NCI-H510A treated with DMSO at 0.1 percent for 48 hours (cell line): Measurements from ENCODE around the gene CFAP45.

Source experiments
- DNase-seq: peaks from one replicate; lab custom pipeline; 2025; lab: John Stamatoyannopoulos, UW

Gene CFAP45

GRCh38 chr1:159877695-159878444 is 22.1 kb downstream of the CFAP45 start:
- no peak for DNase-seq

GRCh38 chr1:159873530-159874143 is 26.3 kb downstream of the CFAP45 start:
- DNase-seq = no peak

- DNase-seq = no peak
These were observed 27.1 kb downstream of the CFAP45 start for GRCh38 chr1:159872891-159873290.

- DNase-seq = no peak
These were observed 29.3 kb downstream of the CFAP45 start for GRCh38 chr1:159870704-159871103.

- peak; percentile 44 for DNase-seq
These were observed 30.4 kb downstream of the CFAP45 start for GRCh38 chr1:159869607-159870006.

GRCh38 chr1:159869173-159869572 is 30.8 kb downstream of the CFAP45 start:
- peak; percentile 44 for DNase-seq

- DNase-seq = no peak
These were observed 31.2 kb downstream of the CFAP45 start for GRCh38 chr1:159868766-159869165.

- peak; percentile 95 for DNase-seq
These were observed 32.3 kb downstream of the CFAP45 start for GRCh38 chr1:159867664-159868026.

GRCh38 chr1:159866905-159867663 is 32.9 kb downstream of the CFAP45 start:
- no peak for DNase-seq

- DNase-seq = no peak
These were observed 33.9 kb downstream of the CFAP45 start for GRCh38 chr1:159866066-159866465.

GRCh38 chr1:159864262-159864661 is 35.7 kb downstream of the CFAP45 start:
- DNase-seq = no peak

GRCh38 chr1:159862557-159862956 is 37.4 kb downstream of the CFAP45 start, which contains the start of gene VSIG8:
TSS of gene VSIG8 (minus strand) at chr1:159862657. CDS start at chr1:159862521, 136 bp downstream.
- no peak for DNase-seq

- DNase-seq = no peak
These were observed 37.9 kb downstream of the CFAP45 start for GRCh38 chr1:159862031-159862430.

- DNase-seq = no peak
These were observed 38.7 kb downstream of the CFAP45 start for GRCh38 chr1:159861218-159861617.

- DNase-seq = no peak
These were observed 39.5 kb downstream of the CFAP45 start for GRCh38 chr1:159860456-159860855.

GRCh38 chr1:159859767-159860322 is 40.1 kb downstream of the CFAP45 start:
- DNase-seq = no peak

- DNase-seq = no peak
These were observed 42.1 kb downstream of the CFAP45 start for GRCh38 chr1:159857889-159858288.

GRCh38 chr1:159856576-159856975 is 43.4 kb downstream of the CFAP45 start:
- no peak for DNase-seq

- no peak for DNase-seq
These were observed 44.3 kb downstream of the CFAP45 start for GRCh38 chr1:159855709-159856108.

- DNase-seq = peak; percentile 84
These were observed 45.2 kb downstream of the CFAP45 start for GRCh38 chr1:159854693-159855192.

GRCh38 chr1:159854116-159854692 is 45.8 kb downstream of the CFAP45 start:
- peak; percentile 81 for DNase-seq
